D721Med (cell line): Measurements from ENCODE around the gene DDX3X.

Experiments
- DNase-seq: peaks from one replicate; pipeline ENCODE4 v3.0.0; 2011; ENCODE audit warnings: low spot score; ENCODE audit not compliant: insufficient read length
- FAIRE-seq: peaks from 2 replicates; lab custom pipeline; 2011; peaks lifted over from hg19 to GRCh38; lab: Jason Lieb, UNC
- TF ChIP-seq, protein P1 (sequence below): IDR thresholded peaks from 2 replicates; pipeline ENCODE4 v1.5.1; 2012; ENCODE audit warnings: mild to moderate bottlenecking, control low read depth; ENCODE audit not compliant: insufficient read depth; ENCODE audit errors: missing control alignments

DDX3X gene

DNA sequence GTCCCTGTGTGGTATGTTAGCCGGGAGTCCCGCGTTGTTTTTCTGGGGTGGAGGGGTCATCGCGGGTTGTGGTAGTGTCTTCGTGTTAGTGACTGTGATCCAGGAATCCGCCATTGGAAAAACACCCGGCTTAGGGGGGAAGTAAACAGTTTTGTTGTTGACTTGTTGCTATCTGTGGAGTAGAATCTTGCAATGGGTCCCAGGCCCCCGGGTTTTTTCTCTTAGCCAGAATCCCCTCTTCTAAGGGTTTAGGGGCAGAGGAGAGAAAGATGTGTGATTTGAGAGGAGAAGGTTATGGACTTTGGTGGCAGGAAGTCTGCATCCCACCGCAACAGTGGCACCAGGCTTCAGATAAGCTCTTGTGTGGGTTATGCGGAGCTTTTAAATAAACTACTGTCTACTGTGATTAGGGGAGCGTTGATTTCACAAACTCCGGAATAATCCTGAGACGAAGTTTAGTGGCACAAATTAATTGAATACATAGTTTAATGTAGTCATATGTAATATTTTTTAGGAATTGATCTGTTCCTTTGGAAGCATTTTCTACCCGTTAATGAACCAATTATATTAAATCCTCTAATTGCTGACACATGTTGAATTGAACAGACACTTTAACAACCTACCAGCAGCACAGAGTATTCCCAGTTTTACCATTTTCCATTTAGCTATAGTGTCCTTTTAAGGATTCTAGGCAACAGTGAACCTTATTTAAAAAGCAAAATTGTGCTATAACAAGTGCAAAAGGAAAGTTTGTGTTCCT, 1.4 kb downstream of the DDX3X start:
- TF ChIP-seq, protein P1, sequence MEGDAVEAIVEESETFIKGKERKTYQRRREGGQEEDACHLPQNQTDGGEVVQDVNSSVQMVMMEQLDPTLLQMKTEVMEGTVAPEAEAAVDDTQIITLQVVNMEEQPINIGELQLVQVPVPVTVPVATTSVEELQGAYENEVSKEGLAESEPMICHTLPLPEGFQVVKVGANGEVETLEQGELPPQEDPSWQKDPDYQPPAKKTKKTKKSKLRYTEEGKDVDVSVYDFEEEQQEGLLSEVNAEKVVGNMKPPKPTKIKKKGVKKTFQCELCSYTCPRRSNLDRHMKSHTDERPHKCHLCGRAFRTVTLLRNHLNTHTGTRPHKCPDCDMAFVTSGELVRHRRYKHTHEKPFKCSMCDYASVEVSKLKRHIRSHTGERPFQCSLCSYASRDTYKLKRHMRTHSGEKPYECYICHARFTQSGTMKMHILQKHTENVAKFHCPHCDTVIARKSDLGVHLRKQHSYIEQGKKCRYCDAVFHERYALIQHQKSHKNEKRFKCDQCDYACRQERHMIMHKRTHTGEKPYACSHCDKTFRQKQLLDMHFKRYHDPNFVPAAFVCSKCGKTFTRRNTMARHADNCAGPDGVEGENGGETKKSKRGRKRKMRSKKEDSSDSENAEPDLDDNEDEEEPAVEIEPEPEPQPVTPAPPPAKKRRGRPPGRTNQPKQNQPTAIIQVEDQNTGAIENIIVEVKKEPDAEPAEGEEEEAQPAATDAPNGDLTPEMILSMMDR = no peak
- FAIRE-seq (no peak), DNase-seq (no peak)

DNA sequence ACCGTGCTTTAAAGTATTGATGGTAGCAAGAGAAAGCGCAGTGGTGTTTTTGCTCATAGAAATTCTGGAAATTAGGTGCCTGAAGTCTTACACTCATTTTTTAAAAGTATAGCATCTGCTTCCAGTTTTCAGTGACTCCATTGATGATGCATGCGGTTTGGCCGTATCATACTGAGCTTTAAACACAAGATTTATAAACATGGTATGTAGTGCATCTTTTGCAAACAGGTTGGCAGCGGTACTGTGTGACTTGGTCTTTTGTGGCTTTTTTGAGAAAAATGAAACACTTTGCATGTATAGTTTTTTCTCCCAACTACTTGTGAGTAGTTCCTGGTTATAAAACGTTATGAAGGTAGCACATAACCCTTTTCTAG, 2.0 kb downstream of the DDX3X start:
- DNase-seq (no peak), FAIRE-seq (no peak)
- TF ChIP-seq, protein P1 = no peak

DNA sequence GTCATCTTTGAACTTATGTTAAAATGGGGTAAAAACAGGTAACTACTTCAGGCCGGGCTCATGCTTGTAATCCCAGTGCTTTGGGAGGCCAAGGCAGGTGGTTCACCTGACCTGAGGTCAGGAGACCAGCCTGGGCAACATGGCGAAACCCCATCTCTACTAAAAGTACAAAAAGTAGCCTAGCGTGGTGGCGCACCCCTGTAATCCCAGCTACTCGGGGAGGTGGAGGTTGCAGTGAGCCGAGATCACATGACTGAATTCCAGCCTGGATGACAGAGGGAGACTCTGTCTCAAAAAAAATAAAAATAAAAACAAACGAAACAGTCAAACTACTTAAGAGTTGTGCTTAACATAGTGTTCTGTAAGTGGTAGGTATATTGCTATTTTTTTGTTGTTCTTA, 2.5 kb downstream of the DDX3X start:
- TF ChIP-seq, protein P1 = no peak
- FAIRE-seq (no peak), DNase-seq (no peak)

DNA sequence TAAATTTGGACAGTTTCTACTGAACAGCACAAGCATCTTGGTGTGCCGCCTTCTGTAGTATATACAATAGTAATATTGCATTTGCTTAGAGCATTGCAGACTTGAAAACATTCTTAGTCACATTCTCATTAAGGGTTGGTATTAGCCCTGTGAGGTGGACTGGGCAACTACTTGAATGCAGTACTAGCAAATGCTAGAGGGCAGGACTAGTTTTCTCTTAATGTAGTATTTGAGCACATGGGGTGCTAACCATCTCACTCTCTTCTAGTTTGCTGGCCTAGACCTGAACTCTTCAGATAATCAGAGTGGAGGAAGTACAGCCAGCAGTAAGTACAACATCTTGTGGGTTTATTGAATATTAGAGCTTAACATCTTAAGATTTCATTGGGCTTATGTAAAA, 3.2 kb downstream of the DDX3X start:
- TF ChIP-seq, protein P1 = no peak
- FAIRE-seq (no peak), DNase-seq (no peak)

DNA sequence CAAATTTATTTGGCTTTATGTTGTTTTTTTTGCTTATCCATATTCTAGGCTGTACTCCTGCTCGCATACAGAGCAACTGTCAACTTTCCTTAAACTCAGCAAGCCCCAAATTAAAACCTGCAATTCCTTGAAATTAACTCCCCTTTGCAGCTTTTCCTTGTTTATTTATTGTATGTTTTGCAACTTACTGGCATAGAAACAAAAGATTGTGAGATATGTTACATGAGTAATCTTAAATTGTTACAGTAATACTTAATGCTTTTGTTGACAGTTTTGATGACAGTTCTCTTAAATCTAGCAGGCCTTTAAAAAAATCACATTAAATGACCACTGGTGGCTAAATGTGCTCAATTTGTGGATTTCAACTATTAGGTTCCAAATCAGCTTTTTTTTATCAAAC, 4.5 kb downstream of the DDX3X start:
- no peak for DNase-seq
- FAIRE-seq = no peak
- TF ChIP-seq, protein P1 = no peak

DNA sequence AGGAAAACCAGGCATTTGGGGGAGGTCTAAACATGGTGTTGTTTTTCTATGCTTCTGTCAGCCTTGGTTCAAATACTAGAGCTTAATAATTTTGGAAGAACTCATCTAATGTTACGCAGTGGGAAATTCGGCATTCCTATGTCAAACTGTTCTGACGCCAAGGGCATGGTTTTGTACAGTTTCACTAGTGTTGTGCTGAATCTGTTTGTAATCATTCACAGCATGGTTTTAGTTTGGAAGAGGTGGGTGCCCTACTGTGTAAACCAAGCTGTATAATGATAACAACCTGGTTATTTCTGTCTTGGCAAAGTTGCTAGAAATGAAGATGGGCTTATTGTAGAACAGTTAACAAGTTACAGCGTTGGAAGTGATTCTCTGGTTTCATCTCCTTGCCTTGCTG, 5.2 kb downstream of the DDX3X start:
- TF ChIP-seq, protein P1 = no peak
- FAIRE-seq (no peak), DNase-seq (no peak)

DNA sequence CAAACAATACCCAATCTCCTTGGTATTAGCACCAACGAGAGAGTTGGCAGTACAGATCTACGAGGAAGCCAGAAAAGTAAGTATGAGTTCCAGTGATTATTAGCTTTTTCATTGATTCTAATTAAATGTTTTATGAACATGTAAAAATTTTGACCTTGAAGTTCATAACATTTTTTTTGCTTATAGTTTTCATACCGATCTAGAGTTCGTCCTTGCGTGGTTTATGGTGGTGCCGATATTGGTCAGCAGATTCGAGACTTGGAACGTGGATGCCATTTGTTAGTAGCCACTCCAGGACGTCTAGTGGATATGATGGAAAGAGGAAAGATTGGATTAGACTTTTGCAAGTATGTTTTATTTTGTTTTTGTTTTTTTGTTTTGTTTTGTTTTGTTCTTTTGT, 10.1 kb downstream of the DDX3X start:
- DNase-seq = no peak
- TF ChIP-seq, protein P1 = no peak
- FAIRE-seq = no peak
